H9 (cell line): ENCODE data around the gene EHD2. TPM values are rescaled to one million over a fixed set of nuclear protein-coding genes. Genes with fewer than 3 reads are reported as not detected.

Experiments
- DNase-seq: peaks from one replicate; pipeline ENCODE4 v3.0.0-alpha.2; 2017
- H2AFZ ChIP-seq: one replicate; pipeline ENCODE4 v1.6.1; 2013; ENCODE audit warnings: mild to moderate bottlenecking, low read length, control low read depth, moderate library complexity
- H2AK5ac ChIP-seq: 2 replicates; pipeline ENCODE4 v1.6.1; 2013; ENCODE audit warnings: low read length, control low read depth, mixed read lengths; ENCODE audit not compliant: insufficient read length
- H2BK120ac ChIP-seq: one replicate; pipeline ENCODE4 v1.6.1; 2013; ENCODE audit warnings: low read depth, mild to moderate bottlenecking, low read length, control low read depth, inconsistent platforms; ENCODE audit not compliant: poor library complexity, severe bottlenecking
- H2BK12ac ChIP-seq: 2 replicates; pipeline ENCODE4 v1.6.1; 2013; ENCODE audit warnings: low read length, control low read depth, mixed read lengths, low read depth; ENCODE audit not compliant: insufficient read length
- H2BK15ac ChIP-seq: 2 replicates; pipeline ENCODE4 v1.6.1; 2013; ENCODE audit warnings: low read depth, low read length, control low read depth
- H2BK20ac ChIP-seq: one replicate; pipeline ENCODE4 v1.6.1; 2013; ENCODE audit warnings: low read depth, mild to moderate bottlenecking, low read length, control low read depth, inconsistent platforms; ENCODE audit not compliant: poor library complexity, severe bottlenecking
- H2BK5ac ChIP-seq: 2 replicates; pipeline ENCODE4 v1.6.1; 2013; ENCODE audit warnings: low read length, control low read depth, mixed read lengths; ENCODE audit not compliant: insufficient read length
- H3K14ac ChIP-seq: 2 replicates; pipeline ENCODE4 v1.6.1; 2013; ENCODE audit warnings: low read length, control low read depth; ENCODE audit not compliant: insufficient read depth
- H3K18ac ChIP-seq: 2 replicates; pipeline ENCODE4 v1.6.1; 2013; ENCODE audit warnings: low read depth, mild to moderate bottlenecking, mixed read lengths, low read length, control low read depth; ENCODE audit not compliant: insufficient read length
- H3K23ac ChIP-seq: 2 replicates; pipeline ENCODE4 v1.6.1; 2013; ENCODE audit warnings: low read length, control low read depth, mixed read lengths, low read depth; ENCODE audit not compliant: insufficient read length
- H3K23me2 ChIP-seq: 2 replicates; pipeline ENCODE4 v1.6.1; 2013; ENCODE audit warnings: low read depth, mild to moderate bottlenecking, mixed read lengths, low read length, control low read depth; ENCODE audit not compliant: insufficient read length, poor library complexity, severe bottlenecking
- H3K27ac ChIP-seq: 2 replicates; pipeline ENCODE4 v1.5.1; 2013; ENCODE audit warnings: low read length, control low read depth, mixed read lengths, low read depth; ENCODE audit not compliant: insufficient read length
- H3K27me3 ChIP-seq: 2 replicates; pipeline ENCODE4 v1.6.1; 2013; ENCODE audit warnings: low read length, control low read depth, inconsistent platforms; ENCODE audit not compliant: insufficient read depth
- H3K4ac ChIP-seq: 2 replicates; pipeline ENCODE4 v1.6.1; 2013; ENCODE audit warnings: low read depth, mild to moderate bottlenecking, control low read depth, inconsistent platforms, low read length, moderate library complexity
- H3K4me1 ChIP-seq: 2 replicates; pipeline ENCODE4 v1.6.1; 2013; ENCODE audit warnings: low read length, control low read depth, inconsistent platforms; ENCODE audit not compliant: insufficient read depth
- H3K4me2 ChIP-seq: 2 replicates; pipeline ENCODE4 v1.6.1; 2013; ENCODE audit warnings: low read length, control low read depth, mixed read lengths; ENCODE audit not compliant: insufficient read length, insufficient read depth
- H3K56ac ChIP-seq: 2 replicates; pipeline ENCODE4 v1.6.1; 2013; ENCODE audit warnings: low read depth, mild to moderate bottlenecking, mixed read lengths, low read length, control low read depth; ENCODE audit not compliant: insufficient read length
- H3K79me1 ChIP-seq: 2 replicates; pipeline ENCODE4 v1.6.1; 2013; ENCODE audit warnings: low read depth, mild to moderate bottlenecking, moderate library complexity, low read length, control low read depth, inconsistent platforms; ENCODE audit not compliant: insufficient read depth, poor library complexity, severe bottlenecking
- H3K79me2 ChIP-seq: 2 replicates; pipeline ENCODE4 v1.6.1; 2013; ENCODE audit warnings: low read length, control low read depth, inconsistent platforms; ENCODE audit not compliant: insufficient read depth
- H3K9ac ChIP-seq: 2 replicates; pipeline ENCODE4 v1.6.1; 2013; ENCODE audit warnings: low read length, control low read depth, mixed read lengths; ENCODE audit not compliant: insufficient read length; ENCODE audit errors: extremely low read depth
- H3K9me3 ChIP-seq: one replicate; pipeline ENCODE4 v1.6.1; 2013; ENCODE audit warnings: low read depth, low read length, inconsistent platforms; ENCODE audit not compliant: control insufficient read depth
- H3T11ph ChIP-seq: one replicate; pipeline ENCODE4 v1.6.1; 2013; ENCODE audit warnings: mild to moderate bottlenecking, low read length, control low read depth, inconsistent platforms
- H4K20me1 ChIP-seq: one replicate; pipeline ENCODE4 v1.6.1; 2013; ENCODE audit not compliant: control insufficient read depth, insufficient read length, insufficient read depth
- H4K5ac ChIP-seq: 2 replicates; pipeline ENCODE4 v1.6.1; 2013; ENCODE audit warnings: low read depth, mild to moderate bottlenecking, mixed read lengths, low read length, control low read depth; ENCODE audit not compliant: insufficient read length
- H4K8ac ChIP-seq: replicated peaks from 2 replicates; pipeline ENCODE4 v1.6.1; 2013; ENCODE audit warnings: low read length, control low read depth, mixed read lengths, low read depth; ENCODE audit not compliant: insufficient read length
- H4K91ac ChIP-seq: 2 replicates; pipeline ENCODE4 v1.6.1; 2013; ENCODE audit warnings: low read depth, mild to moderate bottlenecking, moderate library complexity, mixed read lengths, low read length, control low read depth; ENCODE audit not compliant: insufficient read length
- H3K27ac Mint-ChIP-seq, 3 experiments: 2 replicates in 2 of 3; 3 replicates in 1 of 3; pipeline ENCODE4 v1.8.0; 2020 to 2021; ENCODE audit warnings: mixed read lengths in 3 of 3, mild to moderate bottlenecking in 1 of 3, moderate library complexity in 1 of 3
- H3K27me3 Mint-ChIP-seq: 2 replicates; pipeline ENCODE4 v1.8.0; 2021; ENCODE audit warnings: low read depth, mild to moderate bottlenecking, moderate library complexity, mixed read lengths
- H3K36me3 Mint-ChIP-seq, 3 experiments: 2 replicates in 2 of 3; 3 replicates in 1 of 3; pipeline ENCODE4 v1.8.0; 2020 to 2021; ENCODE audit warnings: low read depth in 3 of 3, mixed read lengths in 3 of 3; ENCODE audit not compliant: insufficient read depth in 1 of 3
- H3K4me1 Mint-ChIP-seq, 2 experiments: 2 replicates each; pipeline ENCODE4 v1.8.0; 2020; ENCODE audit warnings: mixed read lengths in 2 of 2
- H3K4me3 Mint-ChIP-seq, 2 experiments: 2 replicates in 1 of 2; 3 replicates in 1 of 2; pipeline ENCODE4 v1.8.0; 2020 to 2021; ENCODE audit warnings: mild to moderate bottlenecking in 2 of 2, mixed read lengths in 2 of 2, moderate library complexity in 1 of 2
- H3K9me3 Mint-ChIP-seq, 2 experiments: 2 replicates in 1 of 2; 3 replicates in 1 of 2; pipeline ENCODE4 v1.8.0; 2020; ENCODE audit warnings: mild to moderate bottlenecking in 2 of 2, mixed read lengths in 2 of 2, moderate library complexity in 1 of 2
- CTCF ChIP-seq: fragments of 200-600 bp; sonication (generic); conservative IDR thresholded peaks from 3 replicates; pipeline ENCODE4 v1.8.0; 2021; ENCODE audit warnings: antibody characterized with exemption, mild to moderate bottlenecking
- WGBS: extraction: QIAGEN DNeasy Blood & Tissue Kit; methylation state at CpG from one replicate; pipeline ENCODE4 v1.1.7; 2013; ENCODE audit warnings: missing lambda C conversion rate, low lambda C conversion rate, mixed read lengths; ENCODE audit not compliant: insufficient read length; ENCODE audit errors: extremely low coverage; 5-methylcytosine and 5-hydroxymethylcytosine counted together
- total RNA-seq: library from RNA; stranded (reverse); gene quantifications from 2 replicates; pipeline ENCODE4 v1.2.1, GENCODE V29; 2021

The EHD2 gene
- total RNA-seq, 1 experiment from 2014 or later: 19.7 TPM

GRCh38 chr19:47702671-47703070 lies 10.6 kb upstream of the EHD2 start:
- H3K23ac ChIP-seq: no peak overlapping the region
- H3K56ac ChIP-seq: no peak overlapping the region
- no peaks in the 10 kb centered on the region for H3K79me1 ChIP-seq
- WGBS: no CpG with 5 or more reads among the region's 18 CpGs
- no peak for TF ChIP-seq CTCF
- no peak overlapping the region for H2BK120ac ChIP-seq
- H4K20me1 ChIP-seq: no peaks in the 10 kb centered on the region
- H4K8ac ChIP-seq: no peak overlapping the region
- H4K5ac ChIP-seq: no peak overlapping the region
- Mint-ChIP-seq H3K4me3 (no peak overlapping the region), H3K4me1 (peaks cover 2 to 6% of the 10 kb centered on the region in 2 experiments; a peak in 2 of 4 replicates), H3K36me3 (peaks cover 11 to 44% (median 39%) of the 10 kb centered on the region in 3 experiments; a peak in 6 of 7 replicates), H3K27ac (peak overlapping the region in 1 of 3 experiments; percentile 29; a peak in 2 of 7 replicates), H3K9me3 (no peaks in the 10 kb centered on the region; a peak in 1 of 5 replicates), H3K27me3 (peaks cover 4% of the 10 kb centered on the region; the same call in 1 of the 2 replicates)
- no peaks in the 10 kb centered on the region for H3K9me3 ChIP-seq
- no peaks in the 10 kb centered on the region for H3K4me1 ChIP-seq
- H2AFZ ChIP-seq: no peak overlapping the region
- H3K79me2 ChIP-seq: no peaks in the 10 kb centered on the region
- H3T11ph ChIP-seq: no peak overlapping the region
- H3K14ac ChIP-seq: no peak overlapping the region
- no peak overlapping the region for H3K18ac ChIP-seq
- H3K4me2 ChIP-seq: no peak overlapping the region
- H2BK15ac ChIP-seq: no peak overlapping the region
- DNase-seq: no peak
- no peak overlapping the region for H2BK5ac ChIP-seq
- no peak overlapping the region for H3K9ac ChIP-seq
- H3K27ac ChIP-seq: no peak overlapping the region
- H4K91ac ChIP-seq: no peak overlapping the region
- H3K27me3 ChIP-seq: no peaks in the 10 kb centered on the region
- no peak overlapping the region for H2AK5ac ChIP-seq
- H3K4ac ChIP-seq: no peak overlapping the region
- no peak overlapping the region for H2BK20ac ChIP-seq
- no peak overlapping the region for H2BK12ac ChIP-seq
- H3K23me2 ChIP-seq: no peaks in the 10 kb centered on the region
